C4-2B (cell line): Measurements from ENCODE around the gene NPEPL1.

ENCODE experiments used
- ZFX ChIP-seq: fragments of 450-650 bp; IDR thresholded peaks from 2 replicates; pipeline ENCODE4 v1.6.1; 2017
- TF ChIP-seq, protein P1 (sequence below): fragments of 450-650 bp; conservative IDR thresholded peaks from 2 replicates; pipeline ENCODE4 v1.5.1; 2017; ENCODE audit warnings: mild to moderate bottlenecking

DNA sequence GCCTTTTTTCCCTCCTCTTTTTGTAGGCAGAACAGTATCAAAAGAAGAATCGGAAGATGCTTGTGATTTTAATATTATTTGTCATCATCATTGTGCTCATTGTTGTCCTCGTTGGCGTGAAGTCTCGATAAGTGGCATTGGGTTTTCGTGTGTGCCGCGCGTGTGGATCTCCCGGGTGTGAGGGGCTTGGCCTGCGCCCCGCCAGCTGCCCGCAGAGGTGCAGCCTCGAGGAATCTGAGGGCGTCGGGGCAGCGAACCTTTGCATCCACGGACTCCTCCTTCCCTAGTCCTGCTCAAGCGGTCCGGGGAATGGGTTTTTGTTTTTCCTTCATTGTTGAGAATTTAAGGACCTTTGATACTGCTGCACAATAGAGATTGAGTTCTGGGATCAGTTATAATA, 16.4 kb upstream of the NPEPL1 start:
- TF ChIP-seq, protein P1, sequence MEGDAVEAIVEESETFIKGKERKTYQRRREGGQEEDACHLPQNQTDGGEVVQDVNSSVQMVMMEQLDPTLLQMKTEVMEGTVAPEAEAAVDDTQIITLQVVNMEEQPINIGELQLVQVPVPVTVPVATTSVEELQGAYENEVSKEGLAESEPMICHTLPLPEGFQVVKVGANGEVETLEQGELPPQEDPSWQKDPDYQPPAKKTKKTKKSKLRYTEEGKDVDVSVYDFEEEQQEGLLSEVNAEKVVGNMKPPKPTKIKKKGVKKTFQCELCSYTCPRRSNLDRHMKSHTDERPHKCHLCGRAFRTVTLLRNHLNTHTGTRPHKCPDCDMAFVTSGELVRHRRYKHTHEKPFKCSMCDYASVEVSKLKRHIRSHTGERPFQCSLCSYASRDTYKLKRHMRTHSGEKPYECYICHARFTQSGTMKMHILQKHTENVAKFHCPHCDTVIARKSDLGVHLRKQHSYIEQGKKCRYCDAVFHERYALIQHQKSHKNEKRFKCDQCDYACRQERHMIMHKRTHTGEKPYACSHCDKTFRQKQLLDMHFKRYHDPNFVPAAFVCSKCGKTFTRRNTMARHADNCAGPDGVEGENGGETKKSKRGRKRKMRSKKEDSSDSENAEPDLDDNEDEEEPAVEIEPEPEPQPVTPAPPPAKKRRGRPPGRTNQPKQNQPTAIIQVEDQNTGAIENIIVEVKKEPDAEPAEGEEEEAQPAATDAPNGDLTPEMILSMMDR = no peak
- no peak for TF ChIP-seq ZFX
